ENCODE measurements around the gene PARP15. TPM values are rescaled to one million over a fixed set of nuclear protein-coding genes. Genes with fewer than 3 reads are reported as not detected.

Gene PARP15
- total and polyA plus RNA-seq, 2 of the 4 experiments (the other 2 are of a cell fraction) = 0.10 TPM; not detected in 1

GRCh38 chr3:122548619-122549018, 28.8 kb upstream of the PARP15 start:
- Histone ChIP-seq H2BK15ac (ENCODE audit: low read depth, low read length) (no peak overlapping the region), H3K36me3 (ENCODE audit: control insufficient read depth, insufficient read depth, low read length) (peaks cover 17% of the 10 kb centered on the region; the same call in 1 of the 2 replicates), H3K4ac (ENCODE audit: low read depth, low read length) (no peak overlapping the region), H3K27me3 (ENCODE audit: control insufficient read depth, insufficient read depth, low read length) (no peaks in the 10 kb centered on the region), H3K14ac (replicated peaks; ENCODE audit: low read depth, low read length) (no peak overlapping the region), H2BK20ac (ENCODE audit: low read depth, low read length) (no peak overlapping the region), H3K9ac (ENCODE audit: low read depth, low read length) (no peak overlapping the region), H3K9me1 (ENCODE audit: insufficient read depth, low read length) (0 out of 2 replicates have a peak, but pooled peaks cover 3% of the 10 kb centered on the region), H2AK9ac (replicated peaks; ENCODE audit: low read depth, low read length, poor library complexity) (no peak overlapping the region), H3K56ac (ENCODE audit: extremely low read depth, insufficient read depth, low read length) (no peak overlapping the region), H4K5ac (ENCODE audit: low read depth, low read length) (no peak overlapping the region), H4K91ac (ENCODE audit: insufficient read depth, low read depth, low read length) (no peak overlapping the region), H2AFZ (replicated peaks; ENCODE audit: low read length, poor library complexity) (no peak overlapping the region), H2BK120ac (ENCODE audit: low read depth, low read length) (no peak overlapping the region), H3K4me3 (ENCODE audit: insufficient read depth, low read depth, low read length) (no peak overlapping the region), H3K23ac (ENCODE audit: low read depth, low read length) (no peak overlapping the region), H3K18ac (ENCODE audit: low read depth, low read length) (no peak overlapping the region), H3K27ac (ENCODE audit: insufficient read depth, low read length) (no peak overlapping the region), H4K20me1 (ENCODE audit: insufficient read depth, low read length) (no peaks in the 10 kb centered on the region), H3K79me1 (ENCODE audit: low read depth in 1 of 2, low read length in 2 of 2) (no peaks in the 10 kb centered on the region), H3K9me3 (ENCODE audit: control insufficient read depth, insufficient read depth, low read length) (no peaks in the 10 kb centered on the region), H4K8ac (ENCODE audit: low read depth in 2 of 2, low read length in 2 of 2) (no peak overlapping the region), H3K4me1 (ENCODE audit: control insufficient read depth, insufficient read depth, low read length) (peaks cover 2% of the 10 kb centered on the region; the same call in 1 of the 2 replicates), H3K4me2 (ENCODE audit: low read depth, low read length) (no peak overlapping the region), H2AK5ac (ENCODE audit: low read depth, low read length) (no peak overlapping the region), H2BK5ac (ENCODE audit: low read depth, low read length, poor library complexity, severe bottlenecking) (no peak overlapping the region)
- POLR2A ChIA-PET (ENCODE audit: unreplicated experiment) = no interaction called here
- whole genome bisulfite sequencing, 2 experiments (ENCODE audit: extremely low coverage in 2 of 2, insufficient read length in 1 of 2) = no CpG with 5 or more reads among the region's 1 CpG
- dilution Hi-C loops (cut with HindIII; ENCODE audit: low sequenced_read_pairs, unreplicated experiment) (no loop called here), in situ Hi-C loops (cut with MboI; ENCODE audit: low sequenced_read_pairs) (no loop called here), intact Hi-C loops (cut with micrococcal nuclease) (no loop called here)
- BruUV-seq (replicated peaks) = no TSS peak
- DNase-seq (no peak), ATAC-seq (ENCODE audit: low read depth) (peak; percentile 60)
- TF ChIP-seq CTCF (conservative IDR thresholded peaks at IDR 0.05; ENCODE audit: low read depth, low read length) (no peak), CEBPB (IDR thresholded peaks at IDR 0.05; ENCODE audit: low read depth, low read length) (no peak), MAZ (IDR thresholded peaks at IDR 0.05; ENCODE audit: borderline replicate concordance, low read depth, low read length) (no peak), MXI1 (IDR thresholded peaks at IDR 0.05; ENCODE audit: borderline replicate concordance, low read depth, low read length) (no peak), FOS (IDR thresholded peaks at IDR 0.05; ENCODE audit: low read depth, low read length) (no peak), ELK1 (IDR thresholded peaks at IDR 0.05; ENCODE audit: borderline replicate concordance, low read depth, low read length) (no peak), SMC3 (IDR thresholded peaks at IDR 0.05; ENCODE audit: low read depth, low read length) (no peak), CHD1 (IDR thresholded peaks at IDR 0.05; ENCODE audit: low read depth, low read length) (no peak), POLR2A (IDR thresholded peaks at IDR 0.05; ENCODE audit: low read depth, low read length) (no peak), BHLHE40 (IDR thresholded peaks at IDR 0.05; ENCODE audit: low read depth, low read length) (no peak), USF2 (IDR thresholded peaks at IDR 0.05; ENCODE audit: low read depth, low read length) (no peak), MAFK (IDR thresholded peaks at IDR 0.05; ENCODE audit: low read depth, low read length) (no peak), RCOR1 (IDR thresholded peaks at IDR 0.05; ENCODE audit: insufficient replicate concordance, low read length) (no peak), NFE2L2 (IDR thresholded peaks at IDR 0.05; ENCODE audit: low read depth, low read length) (no peak), RAD21 (IDR thresholded peaks at IDR 0.05; ENCODE audit: low read length) (no peak), RFX5 (IDR thresholded peaks at IDR 0.05; ENCODE audit: low read depth, low read length) (no peak)
- CTCF ChIA-PET = interaction anchor here (1.5 kb wide), 1 partner anchor 131 kb away, joined by 4 read pairs; no protein-coding TSS in a partner anchor
